ENCODE measurements around the gene PRDM8. TPM values are rescaled to one million over a fixed set of nuclear protein-coding genes. Genes with fewer than 3 reads are reported as not detected.

PRDM8 gene
- polyA plus RNA-seq, 2 of the 4 experiments (the other 2 are of a cell fraction), result 0.10 to 0.14 TPM

GRCh38 chr4:80249144-80249543, 51.8 kb downstream of the PRDM8 start:
- ATAC-seq, result no peak

GRCh38 chr4:80252427-80252826, 55.1 kb downstream of the PRDM8 start:
- TF ChIP-seq HDAC2 (IDR thresholded peaks at IDR 0.05), result no peak
- TF ChIP-seq, protein P1, sequence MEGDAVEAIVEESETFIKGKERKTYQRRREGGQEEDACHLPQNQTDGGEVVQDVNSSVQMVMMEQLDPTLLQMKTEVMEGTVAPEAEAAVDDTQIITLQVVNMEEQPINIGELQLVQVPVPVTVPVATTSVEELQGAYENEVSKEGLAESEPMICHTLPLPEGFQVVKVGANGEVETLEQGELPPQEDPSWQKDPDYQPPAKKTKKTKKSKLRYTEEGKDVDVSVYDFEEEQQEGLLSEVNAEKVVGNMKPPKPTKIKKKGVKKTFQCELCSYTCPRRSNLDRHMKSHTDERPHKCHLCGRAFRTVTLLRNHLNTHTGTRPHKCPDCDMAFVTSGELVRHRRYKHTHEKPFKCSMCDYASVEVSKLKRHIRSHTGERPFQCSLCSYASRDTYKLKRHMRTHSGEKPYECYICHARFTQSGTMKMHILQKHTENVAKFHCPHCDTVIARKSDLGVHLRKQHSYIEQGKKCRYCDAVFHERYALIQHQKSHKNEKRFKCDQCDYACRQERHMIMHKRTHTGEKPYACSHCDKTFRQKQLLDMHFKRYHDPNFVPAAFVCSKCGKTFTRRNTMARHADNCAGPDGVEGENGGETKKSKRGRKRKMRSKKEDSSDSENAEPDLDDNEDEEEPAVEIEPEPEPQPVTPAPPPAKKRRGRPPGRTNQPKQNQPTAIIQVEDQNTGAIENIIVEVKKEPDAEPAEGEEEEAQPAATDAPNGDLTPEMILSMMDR (IDR thresholded peaks at IDR 0.05), result no peak
- no peak for TF ChIP-seq MAZ (IDR thresholded peaks at IDR 0.05; ENCODE audit: borderline replicate concordance, low read depth, low read length)
- TF ChIP-seq GATA3 (IDR thresholded peaks at IDR 0.05; ENCODE audit: borderline replicate concordance), result no peak
- no peak for TF ChIP-seq RAD21 (conservative IDR thresholded peaks at IDR 0.05 in 1 of 2, IDR thresholded peaks at IDR 0.05 in 1 of 2)
- DNase-seq (ENCODE audit: low read depth in 1 of 2, low spot score in 1 of 2) (no peak), FAIRE-seq (no peak), ATAC-seq (no peak)
- H3K4me3 ChIP-seq, result no peak overlapping the region
- POLR2A ChIA-PET, result no interaction called here
- H3K27ac ChIP-seq, result no peak overlapping the region
- no peaks in the 10 kb centered on the region for H3K9me3 ChIP-seq
- CTCF ChIA-PET, result no interaction called here
- no peaks in the 10 kb centered on the region for H3K4me1 ChIP-seq
- H3K4me2 ChIP-seq, result no peak overlapping the region

More at GRCh38 chr4:80249144-80249543, 51.8 kb downstream of the PRDM8 start:
- Histone ChIP-seq H3K4me2 (no peak overlapping the region), H3K4me1 (no peaks in the 10 kb centered on the region), H3K4me3 (no peak overlapping the region), H3K27ac (no peak overlapping the region), H3K9me3 (no peaks in the 10 kb centered on the region)
- CTCF ChIA-PET, result no interaction called here
- DNase-seq (ENCODE audit: low read depth in 1 of 2, low spot score in 1 of 2) (no peak), FAIRE-seq (no peak)
- 35% methylated on average over 1 of the region's 1 CpG for WGBS (ENCODE audit: missing lambda C conversion rate)
- TF ChIP-seq SREBF2 (IDR thresholded peaks at IDR 0.05) (no peak), NPAS2 (CRISPR knock-in tag; IDR thresholded peaks at IDR 0.05; ENCODE audit: borderline replicate concordance) (no peak), CHD2 (IDR thresholded peaks at IDR 0.05; ENCODE audit: low read length, partially characterized antibody) (no peak), ZNF302 (CRISPR knock-in tag; IDR thresholded peaks at IDR 0.05) (no peak), JUNB (IDR thresholded peaks at IDR 0.05) (no peak), TFCP2L1 (CRISPR knock-in tag; IDR thresholded peaks at IDR 0.05) (no peak), KDM1A (IDR thresholded peaks at IDR 0.05; ENCODE audit: low read depth) (no peak), RNF2 (IDR thresholded peaks at IDR 0.05; ENCODE audit: borderline replicate concordance, low read depth) (no peak), CEBPB (IDR thresholded peaks at IDR 0.05) (no peak), HOXA7 (CRISPR knock-in tag; IDR thresholded peaks at IDR 0.05) (no peak), RFX5 (IDR thresholded peaks at IDR 0.05) (no peak), POLR2A (IDR thresholded peaks at IDR 0.05; ENCODE audit: low read length) (no peak), RAD21 (conservative IDR thresholded peaks at IDR 0.05 in 1 of 2, IDR thresholded peaks at IDR 0.05 in 1 of 2) (no peak), NR3C1 (IDR thresholded peaks at IDR 0.05) (no peak)
- TF ChIP-seq, protein P2, sequence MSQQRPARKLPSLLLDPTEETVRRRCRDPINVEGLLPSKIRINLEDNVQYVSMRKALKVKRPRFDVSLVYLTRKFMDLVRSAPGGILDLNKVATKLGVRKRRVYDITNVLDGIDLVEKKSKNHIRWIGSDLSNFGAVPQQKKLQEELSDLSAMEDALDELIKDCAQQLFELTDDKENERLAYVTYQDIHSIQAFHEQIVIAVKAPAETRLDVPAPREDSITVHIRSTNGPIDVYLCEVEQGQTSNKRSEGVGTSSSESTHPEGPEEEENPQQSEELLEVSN (IDR thresholded peaks at IDR 0.05; ENCODE audit: borderline replicate concordance, low read depth), result no peak
- TF ChIP-seq, protein P3, sequence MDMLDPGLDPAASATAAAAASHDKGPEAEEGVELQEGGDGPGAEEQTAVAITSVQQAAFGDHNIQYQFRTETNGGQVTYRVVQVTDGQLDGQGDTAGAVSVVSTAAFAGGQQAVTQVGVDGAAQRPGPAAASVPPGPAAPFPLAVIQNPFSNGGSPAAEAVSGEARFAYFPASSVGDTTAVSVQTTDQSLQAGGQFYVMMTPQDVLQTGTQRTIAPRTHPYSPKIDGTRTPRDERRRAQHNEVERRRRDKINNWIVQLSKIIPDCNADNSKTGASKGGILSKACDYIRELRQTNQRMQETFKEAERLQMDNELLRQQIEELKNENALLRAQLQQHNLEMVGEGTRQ (IDR thresholded peaks at IDR 0.05), result no peak
- POLR2A ChIA-PET, result no interaction called here

- no peak overlapping the region for H3K27ac ChIP-seq
- no peak for TF ChIP-seq SMC3 (IDR thresholded peaks at IDR 0.05)
- TF ChIP-seq NFE2L2 (conservative IDR thresholded peaks at IDR 0.05; ENCODE audit: low read length), result no peak
- TF ChIP-seq HOXB5 (CRISPR knock-in tag; IDR thresholded peaks at IDR 0.05), result no peak
- no peak for TF ChIP-seq NR3C1 (IDR thresholded peaks at IDR 0.05)
- TF ChIP-seq, protein P4, sequence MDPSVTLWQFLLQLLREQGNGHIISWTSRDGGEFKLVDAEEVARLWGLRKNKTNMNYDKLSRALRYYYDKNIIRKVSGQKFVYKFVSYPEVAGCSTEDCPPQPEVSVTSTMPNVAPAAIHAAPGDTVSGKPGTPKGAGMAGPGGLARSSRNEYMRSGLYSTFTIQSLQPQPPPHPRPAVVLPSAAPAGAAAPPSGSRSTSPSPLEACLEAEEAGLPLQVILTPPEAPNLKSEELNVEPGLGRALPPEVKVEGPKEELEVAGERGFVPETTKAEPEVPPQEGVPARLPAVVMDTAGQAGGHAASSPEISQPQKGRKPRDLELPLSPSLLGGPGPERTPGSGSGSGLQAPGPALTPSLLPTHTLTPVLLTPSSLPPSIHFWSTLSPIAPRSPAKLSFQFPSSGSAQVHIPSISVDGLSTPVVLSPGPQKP (IDR thresholded peaks at IDR 0.05; ENCODE audit: low read depth, low read length), result no peak
- FAIRE-seq (no peak), DNase-seq (ENCODE audit: low read depth in 1 of 2, low spot score in 1 of 2) (no peak), ATAC-seq (no peak)
- no peak overlapping the region for H3K4me2 ChIP-seq
- POLR2A ChIA-PET, result no interaction called here
- H3K4me3 ChIP-seq, result no peak overlapping the region
- no peaks in the 10 kb centered on the region for H3K9me3 ChIP-seq
- CTCF ChIA-PET, result no interaction called here
- H3K4me1 ChIP-seq, result no peaks in the 10 kb centered on the region
These were observed 55.6 kb downstream of the PRDM8 start for GRCh38 chr4:80252953-80253352.
